GM12892 (cell line): ENCODE results near the gene NVL.

Experiments used
- POLR2A ChIP-seq: IDR thresholded peaks from 2 replicates; pipeline ENCODE4 v1.6.1; 2011; ENCODE audit warnings: low read depth, low read length, control low read depth
- POLR2AphosphoS5 ChIP-seq: IDR thresholded peaks from 2 replicates; pipeline ENCODE4 v1.6.1; 2011; ENCODE audit warnings: low read depth, low read length, control low read depth

- TF ChIP-seq POLR2A (no peak), POLR2AphosphoS5 (no peak)
Observed at GRCh38 chr1:224245188-224245587, 84.8 kb downstream of the NVL start.
